SK-N-SH (cell line): Measurements from ENCODE around the gene PAF1.

Experiments
- CTCF ChIP-seq: fragments of 200-600 bp; sonication (generic); IDR thresholded peaks from 2 replicates; pipeline ENCODE4 v1.6.1; 2017; ENCODE audit warnings: antibody characterized with exemption, mild to moderate bottlenecking, moderate library complexity
- MEF2A ChIP-seq: IDR thresholded peaks from 2 replicates; pipeline ENCODE4 v1.4.0; 2012; ENCODE audit warnings: low read depth, borderline replicate concordance
- RXRA ChIP-seq: IDR thresholded peaks from 2 replicates; pipeline ENCODE4 v1.4.0; 2012; ENCODE audit warnings: low read depth, mild to moderate bottlenecking, borderline replicate concordance
- YY1 ChIP-seq: IDR thresholded peaks from 2 replicates; pipeline ENCODE4 v1.4.0; 2012; ENCODE audit warnings: low read depth, mild to moderate bottlenecking

- TF ChIP-seq RXRA (no peak), MEF2A (no peak), CTCF (no peak), YY1 (no peak)
These were observed 45.0 kb downstream of the PAF1 start for GRCh38 chr19:39345956-39346355.
